DND-41 (cell line): ENCODE data around the gene SLC35E2B.
"Not testable (repeated sequence)": the region's sequence is repeated elsewhere in the genome, so short reads cannot be mapped to it uniquely, and the experiment has no call there.

Experiments
- ATAC-seq: fragments of 200-7000 bp; cut with Tn5 transposase; 3 replicates; pipeline ENCODE4 v1.9.1; 2021; ENCODE audit warnings: low read depth; ENCODE audit not compliant: insufficient read depth
- DNase-seq: peaks from one replicate; pipeline ENCODE4 v3.0.0-alpha.2; 2020
- H2AFZ ChIP-seq: 2 replicates; pipeline ENCODE4 v1.6.0; 2012; ENCODE audit warnings: low read depth, low read length
- H3K27ac ChIP-seq: 2 replicates; pipeline ENCODE4 v1.5.1; 2012; ENCODE audit warnings: low read length, inconsistent platforms
- H3K27me3 ChIP-seq: fragments of 200-600 bp; sonication (generic); 2 replicates; pipeline ENCODE4 v1.6.0; 2012; ENCODE audit warnings: low read length, mild to moderate bottlenecking, inconsistent platforms; ENCODE audit not compliant: insufficient read depth, poor library complexity
- H3K36me3 ChIP-seq: 2 replicates; pipeline ENCODE4 v1.5.1; 2012; ENCODE audit warnings: low read length, inconsistent platforms; ENCODE audit not compliant: insufficient read depth
- H3K4me1 ChIP-seq: 2 replicates; pipeline ENCODE4 v1.5.1; 2012; ENCODE audit warnings: mild to moderate bottlenecking, low read length; ENCODE audit not compliant: insufficient read depth
- H3K4me2 ChIP-seq: 2 replicates; pipeline ENCODE4 v1.6.0; 2012; ENCODE audit warnings: mild to moderate bottlenecking, moderate library complexity, low read length, inconsistent platforms; ENCODE audit not compliant: insufficient read depth
- H3K4me3 ChIP-seq, 2 experiments: fragments of 200-600 bp in 1 of 2; shearing (Covaris generic) in 1 of 2; 2 replicates each; pipeline ENCODE4 v1.5.1; 2012 to 2016; ENCODE audit warnings: inconsistent platforms in 2 of 2, low read length in 2 of 2, mild to moderate bottlenecking in 2 of 2, low read depth in 1 of 2, moderate library complexity in 1 of 2
- H3K79me2 ChIP-seq: 2 replicates; pipeline ENCODE4 v1.6.0; 2012; ENCODE audit warnings: low read length, inconsistent platforms; ENCODE audit not compliant: insufficient read depth
- H3K9ac ChIP-seq: 2 replicates; pipeline ENCODE4 v1.6.0; 2012; ENCODE audit warnings: low read depth, mild to moderate bottlenecking, inconsistent platforms, low read length, moderate library complexity
- H3K9me3 ChIP-seq: 2 replicates; pipeline ENCODE4 v1.5.1; 2012; ENCODE audit warnings: low read length, moderate library complexity, mild to moderate bottlenecking, inconsistent platforms; ENCODE audit not compliant: insufficient read depth, severe bottlenecking
- H4K20me1 ChIP-seq: 2 replicates; pipeline ENCODE4 v1.6.0; 2012; ENCODE audit warnings: low read length; ENCODE audit not compliant: insufficient read depth
- CTCF ChIP-seq: IDR thresholded peaks from 2 replicates; pipeline ENCODE4 v1.5.1; 2012; ENCODE audit warnings: borderline replicate concordance, low read length, moderate library complexity, mild to moderate bottlenecking; ENCODE audit not compliant: poor library complexity, severe bottlenecking; ENCODE audit errors: extremely low read depth

SLC35E2B gene

GRCh38 chr1:1658583-1659549, 33.7 kb downstream of the SLC35E2B start, which contains the start of gene CDK11B:
TSS of gene CDK11B (minus strand) at chr1:1659004. CDS start at chr1:1657485, 1,519 bp downstream.
- peak within 1 kb of the TSS; percentile 61 for H2AFZ ChIP-seq
- not testable (repeated sequence) for H3K9me3 ChIP-seq, H4K20me1 ChIP-seq, H3K27me3 ChIP-seq
- H3K79me2 ChIP-seq, result peaks cover 32% of the 10 kb centered on the region
- peak; percentile 24 for TF ChIP-seq CTCF
- peak within 1 kb of the TSS; percentile 58 to 82 for H3K4me3 ChIP-seq
- H3K4me2 ChIP-seq, result peak within 1 kb of the TSS; percentile 60
- ATAC-seq (peak; percentile 93), DNase-seq (peak; percentile 95)
- peak within 1 kb of the TSS; percentile 59 for H3K9ac ChIP-seq
- peaks cover 25% of the 10 kb centered on the region for H3K4me1 ChIP-seq
- H3K27ac ChIP-seq, result peak within 1 kb of the TSS; percentile 82
- peaks cover 38% of the 10 kb centered on the region for H3K36me3 ChIP-seq

DNA sequence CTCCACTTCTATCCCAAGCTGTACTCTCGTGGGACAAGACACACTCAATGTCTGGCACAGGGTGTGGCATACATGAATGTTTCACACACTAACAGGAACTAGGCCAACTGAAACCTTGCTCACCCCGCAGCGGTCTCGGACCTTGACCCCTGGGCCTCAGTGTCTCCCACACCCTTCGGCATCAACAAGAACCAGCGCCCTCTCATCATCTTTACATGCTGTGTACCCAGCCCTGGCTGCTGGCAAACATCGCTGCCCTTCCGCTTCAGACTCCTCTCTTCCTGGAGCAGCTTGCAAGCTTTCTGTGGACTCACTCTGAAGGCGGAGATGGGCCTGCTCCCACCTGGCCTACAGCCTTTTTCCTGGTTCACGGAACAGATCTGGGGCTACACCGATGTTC, 44.3 kb downstream of the SLC35E2B start:
- not testable (repeated sequence) for H3K79me2 ChIP-seq, H3K27me3 ChIP-seq, H3K4me1 ChIP-seq, DNase-seq, H3K9ac ChIP-seq, H3K27ac ChIP-seq, H3K9me3 ChIP-seq, H4K20me1 ChIP-seq, H3K4me3 ChIP-seq, ATAC-seq, H2AFZ ChIP-seq, H3K4me2 ChIP-seq
- peaks cover 58% of the 10 kb centered on the region for H3K36me3 ChIP-seq

DNA sequence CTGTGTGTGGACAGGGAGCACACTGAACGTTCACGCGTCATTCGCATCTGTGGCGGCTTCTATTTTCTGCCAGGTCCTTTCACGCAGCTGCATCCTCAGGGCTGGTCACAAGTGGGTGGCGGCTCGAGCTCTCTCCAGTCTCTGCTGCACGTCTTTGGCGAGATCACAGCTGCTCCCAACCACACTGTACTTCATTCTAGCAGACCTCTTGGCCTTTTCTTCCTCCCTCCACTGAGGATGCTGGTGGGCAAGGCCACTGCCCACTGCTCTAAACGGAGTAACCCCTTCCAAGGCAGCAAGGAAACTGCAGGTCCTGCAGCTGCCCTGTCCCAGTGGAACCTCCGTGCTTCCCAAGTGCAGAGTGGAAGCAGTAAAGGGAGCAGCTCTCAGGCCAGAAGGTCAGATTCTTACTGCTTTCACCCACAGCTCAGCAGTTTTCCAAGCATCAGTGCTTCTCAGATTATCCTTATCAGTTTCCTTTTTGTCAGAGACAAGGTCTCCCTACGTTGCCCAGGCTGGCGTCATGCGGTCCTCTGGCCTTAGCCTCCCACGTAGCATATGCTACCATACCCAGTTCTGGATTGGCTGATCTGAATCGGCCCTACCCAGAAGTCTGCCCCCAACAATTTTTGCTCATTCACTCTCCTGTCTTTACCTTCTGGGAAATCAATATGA, 44.9 kb downstream of the SLC35E2B start:
- not testable (repeated sequence) for H3K4me2 ChIP-seq, H3K9ac ChIP-seq, H4K20me1 ChIP-seq, H3K9me3 ChIP-seq, DNase-seq, H3K4me1 ChIP-seq, H3K4me3 ChIP-seq, H3K27me3 ChIP-seq, H3K79me2 ChIP-seq, H3K27ac ChIP-seq, H2AFZ ChIP-seq
- ATAC-seq, result 0 out of 3 replicates have a peak, but pooled peaks have one; percentile 23
- peaks cover 54% of the 10 kb centered on the region for H3K36me3 ChIP-seq

- H3K9ac ChIP-seq, H3K79me2 ChIP-seq, H4K20me1 ChIP-seq, ATAC-seq, H3K4me3 ChIP-seq, H3K27me3 ChIP-seq, H3K4me1 ChIP-seq, H3K27ac ChIP-seq, H2AFZ ChIP-seq, H3K4me2 ChIP-seq, H3K9me3 ChIP-seq, DNase-seq: not testable (repeated sequence)
- peaks cover 40% of the 10 kb centered on the region for H3K36me3 ChIP-seq
Measured at GRCh38 chr1:1646326-1646725, 46.3 kb downstream of the SLC35E2B start.

- H3K36me3 ChIP-seq, result peaks cover 18% of the 10 kb centered on the region
- not testable (repeated sequence) for H3K27me3 ChIP-seq, H3K9me3 ChIP-seq, H4K20me1 ChIP-seq, H3K4me1 ChIP-seq, H3K9ac ChIP-seq, H3K79me2 ChIP-seq, H3K27ac ChIP-seq, H3K4me3 ChIP-seq, H2AFZ ChIP-seq, ATAC-seq, DNase-seq, H3K4me2 ChIP-seq
Measured at GRCh38 chr1:1640711-1641461, 51.7 kb downstream of the SLC35E2B start.

DNA sequence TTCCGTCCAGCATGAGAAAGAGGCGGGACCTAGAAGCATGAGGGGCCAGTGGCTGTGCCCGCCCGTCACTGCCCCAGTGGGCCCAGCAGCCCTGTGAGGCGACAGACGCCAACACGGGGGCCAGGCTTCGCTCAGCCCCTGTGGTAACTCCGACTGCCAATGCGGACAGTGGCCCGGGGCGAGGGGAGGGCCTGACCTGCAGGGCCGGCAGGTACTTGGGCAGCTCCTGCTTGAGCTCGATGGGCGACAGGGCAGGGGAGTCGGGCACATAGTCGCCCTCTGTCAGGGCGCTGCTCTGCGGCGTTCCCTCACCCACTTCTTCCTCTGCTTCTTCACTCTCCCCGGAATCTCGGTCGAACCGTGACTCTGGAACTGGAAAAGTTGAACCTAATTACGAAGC, 52.5 kb downstream of the SLC35E2B start:
- H3K79me2 ChIP-seq, H3K4me1 ChIP-seq, H3K27me3 ChIP-seq, H2AFZ ChIP-seq, H3K9ac ChIP-seq, H3K4me2 ChIP-seq, H3K27ac ChIP-seq, ATAC-seq, H4K20me1 ChIP-seq, H3K4me3 ChIP-seq, H3K9me3 ChIP-seq, DNase-seq: not testable (repeated sequence)
- peaks cover 14% of the 10 kb centered on the region for H3K36me3 ChIP-seq

- not testable (repeated sequence) for H4K20me1 ChIP-seq, H2AFZ ChIP-seq, ATAC-seq, H3K9ac ChIP-seq, H3K27me3 ChIP-seq, H3K4me1 ChIP-seq, H3K4me3 ChIP-seq, DNase-seq, H3K27ac ChIP-seq, H3K4me2 ChIP-seq, H3K9me3 ChIP-seq, H3K79me2 ChIP-seq
- H3K36me3 ChIP-seq, result peaks cover 14% of the 10 kb centered on the region
Measured at GRCh38 chr1:1639368-1639767, 53.2 kb downstream of the SLC35E2B start.
